GM12801 (cell line): Measurements from ENCODE around the gene PRG2.

Experiments used
- CTCF ChIP-seq: IDR thresholded peaks from one replicate; pipeline ENCODE4 v1.5.1; 2011; ENCODE audit warnings: control low read depth; ENCODE audit not compliant: insufficient read length; ENCODE audit errors: extremely low read depth

The PRG2 gene

DNA sequence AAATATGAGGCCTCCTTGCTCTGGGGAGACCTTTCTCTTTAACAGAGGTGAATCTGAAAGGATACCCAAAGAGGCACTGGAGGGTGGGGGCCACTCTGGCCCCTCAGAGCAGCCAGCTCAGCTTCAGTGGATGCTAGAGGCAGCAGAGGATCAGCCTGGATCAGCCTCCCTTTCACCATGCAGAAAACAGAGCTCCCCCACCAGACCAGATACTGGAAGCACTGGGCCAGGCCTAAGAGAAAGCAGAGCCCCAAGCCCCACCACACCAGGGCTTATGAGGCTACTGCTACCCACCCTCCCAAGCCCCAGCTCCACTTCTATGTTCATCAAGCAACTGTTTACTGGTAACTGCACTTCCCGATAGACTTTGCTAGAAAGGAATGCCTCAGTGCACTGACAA is 40.5 kb upstream of the PRG2 start:
- TF ChIP-seq CTCF, result no peak

GRCh38 chr11:57429946-57430345 is 39.5 kb upstream of the PRG2 start:
- no peak for TF ChIP-seq CTCF

- no peak for TF ChIP-seq CTCF
Observed at GRCh38 chr11:57428643-57429042, 38.2 kb upstream of the PRG2 start.

GRCh38 chr11:57427727-57428082 is 37.3 kb upstream of the PRG2 start:
- no peak for TF ChIP-seq CTCF

DNA sequence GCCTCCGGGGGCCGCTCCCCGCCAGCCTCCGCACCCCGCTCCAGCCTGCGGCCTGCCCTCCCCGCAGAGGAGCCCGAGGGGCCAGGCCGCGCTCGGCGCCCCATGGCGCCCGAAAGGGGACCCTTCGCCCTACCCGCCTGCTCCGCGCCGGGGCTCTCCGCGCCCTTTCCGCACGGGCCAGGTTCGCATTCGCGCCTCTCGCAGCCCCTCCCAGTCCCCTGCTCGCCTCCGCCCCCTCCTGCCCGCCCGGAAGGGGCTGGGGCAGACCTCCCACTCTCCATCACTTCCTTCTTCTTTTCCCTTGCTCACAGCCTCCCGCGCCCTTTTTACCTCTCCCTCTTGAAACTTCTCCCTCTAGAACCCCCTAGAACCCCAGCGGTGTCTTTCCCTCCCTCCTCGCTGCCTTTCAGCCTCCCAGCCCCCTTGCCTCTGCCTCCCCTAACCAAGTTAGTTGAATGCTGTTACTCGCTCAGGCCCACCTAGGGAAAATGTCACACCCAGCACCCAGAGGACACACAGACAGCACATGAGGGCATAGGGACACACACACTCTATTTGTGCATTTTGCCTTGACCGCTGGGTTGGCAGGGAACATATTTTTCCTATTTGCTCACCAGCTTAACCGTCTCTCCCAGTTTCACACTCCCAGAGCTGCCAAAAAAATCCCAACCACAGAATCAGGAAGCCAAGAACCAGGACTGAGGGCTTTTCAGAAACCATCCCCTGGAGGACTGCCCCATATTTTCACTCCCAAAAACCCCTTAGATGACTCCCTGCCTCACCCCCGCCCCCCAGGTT is 36.7 kb upstream of the PRG2 start, which contains the start of gene SLC43A3:
TSS of gene SLC43A3 (minus strand) at position 193 of the 798 bp plus-strand sequence. CDS start 949 bp downstream, outside the sequence.
- no peak for TF ChIP-seq CTCF

- no peak for TF ChIP-seq CTCF
Observed at GRCh38 chr11:57426439-57426928, 36.0 kb upstream of the PRG2 start.

- TF ChIP-seq CTCF, result no peak
Observed at GRCh38 chr11:57425565-57426438, 35.4 kb upstream of the PRG2 start.
